Fibroblast of mammary gland (primary cell): ENCODE measurements around the gene MLLT1.

ENCODE experiments used
- DNase-seq: peaks from one replicate; pipeline ENCODE4 v3.0.0-alpha.2; 2010; ENCODE audit warnings: low read depth
- H3K4me3 ChIP-seq: 2 replicates; pipeline ENCODE4 v1.5.1; 2011; ENCODE audit warnings: low read depth, mild to moderate bottlenecking, low read length, moderate library complexity; ENCODE audit not compliant: control insufficient read depth
- CTCF ChIP-seq: conservative IDR thresholded peaks from 2 replicates; pipeline ENCODE4 v1.5.1; 2011; ENCODE audit warnings: low read depth, low read length, inconsistent platforms; ENCODE audit not compliant: control insufficient read depth, insufficient read depth

Gene MLLT1

DNA sequence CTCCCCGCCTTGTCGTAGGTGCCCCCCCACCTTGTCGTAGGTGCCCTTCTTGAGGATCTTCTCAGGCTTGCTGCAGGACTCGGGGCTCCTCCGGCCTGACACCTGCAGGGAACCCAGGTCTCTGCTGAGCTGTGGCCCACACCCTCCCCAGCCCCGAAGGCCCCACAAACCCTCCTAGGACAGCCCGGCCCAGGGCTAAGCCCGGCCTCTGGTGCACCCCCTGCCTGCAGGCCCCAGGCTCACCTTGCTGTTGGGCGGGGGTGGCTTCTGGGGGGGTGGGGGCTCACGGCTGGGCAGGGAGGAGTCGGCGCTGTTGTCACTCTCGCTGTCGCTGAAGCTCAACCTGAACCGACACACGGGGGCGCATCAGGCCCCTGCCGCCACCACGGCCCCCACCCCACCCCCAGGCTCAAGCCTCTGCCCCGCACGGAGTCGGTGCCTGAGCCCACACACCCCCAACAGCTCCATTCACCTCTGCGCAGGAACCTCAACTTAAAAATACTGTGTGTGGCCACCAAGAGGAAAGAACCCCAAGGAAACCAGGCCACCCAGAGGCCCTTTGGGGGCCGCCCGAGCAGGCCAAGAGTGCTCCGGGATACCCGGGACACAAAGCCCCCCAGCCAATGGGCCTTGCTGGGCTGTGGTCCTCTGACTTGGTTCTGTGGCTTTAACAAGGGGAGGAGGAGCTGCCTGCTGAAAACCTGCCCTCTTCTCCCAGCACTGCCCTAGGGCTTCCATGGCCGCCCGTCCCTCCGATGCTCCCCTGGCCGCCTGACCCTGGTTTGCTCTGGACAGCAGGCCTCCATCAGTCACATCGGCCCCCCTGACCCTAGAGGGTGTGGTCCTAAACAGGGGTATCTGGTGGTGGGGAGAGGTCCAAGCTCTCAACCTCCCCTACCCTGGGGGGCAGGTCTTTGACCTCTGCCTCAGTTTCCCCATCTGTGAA, 65.8 kb downstream of the MLLT1 start:
- no peak for TF ChIP-seq CTCF
- no peak overlapping the region for H3K4me3 ChIP-seq
- no peak for DNase-seq

DNA sequence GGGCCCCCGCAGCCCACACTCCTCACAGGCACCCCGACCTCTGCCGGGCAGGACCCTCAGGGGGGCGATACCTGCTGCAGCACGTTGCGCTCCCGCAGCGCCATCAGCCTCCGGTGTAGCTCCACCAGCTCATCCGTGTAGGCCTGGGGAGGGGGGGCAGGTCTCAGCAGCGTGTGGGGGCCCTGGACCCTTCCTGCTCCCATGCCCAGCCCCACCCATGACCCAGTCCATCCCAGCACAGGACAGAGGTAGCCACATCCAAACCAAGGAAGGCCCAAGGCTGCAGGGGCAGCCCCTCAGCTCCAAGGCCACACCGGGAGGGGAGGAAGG, 66.5 kb downstream of the MLLT1 start:
- H3K4me3 ChIP-seq, result no peak overlapping the region
- no peak for TF ChIP-seq CTCF
- DNase-seq, result no peak

DNA sequence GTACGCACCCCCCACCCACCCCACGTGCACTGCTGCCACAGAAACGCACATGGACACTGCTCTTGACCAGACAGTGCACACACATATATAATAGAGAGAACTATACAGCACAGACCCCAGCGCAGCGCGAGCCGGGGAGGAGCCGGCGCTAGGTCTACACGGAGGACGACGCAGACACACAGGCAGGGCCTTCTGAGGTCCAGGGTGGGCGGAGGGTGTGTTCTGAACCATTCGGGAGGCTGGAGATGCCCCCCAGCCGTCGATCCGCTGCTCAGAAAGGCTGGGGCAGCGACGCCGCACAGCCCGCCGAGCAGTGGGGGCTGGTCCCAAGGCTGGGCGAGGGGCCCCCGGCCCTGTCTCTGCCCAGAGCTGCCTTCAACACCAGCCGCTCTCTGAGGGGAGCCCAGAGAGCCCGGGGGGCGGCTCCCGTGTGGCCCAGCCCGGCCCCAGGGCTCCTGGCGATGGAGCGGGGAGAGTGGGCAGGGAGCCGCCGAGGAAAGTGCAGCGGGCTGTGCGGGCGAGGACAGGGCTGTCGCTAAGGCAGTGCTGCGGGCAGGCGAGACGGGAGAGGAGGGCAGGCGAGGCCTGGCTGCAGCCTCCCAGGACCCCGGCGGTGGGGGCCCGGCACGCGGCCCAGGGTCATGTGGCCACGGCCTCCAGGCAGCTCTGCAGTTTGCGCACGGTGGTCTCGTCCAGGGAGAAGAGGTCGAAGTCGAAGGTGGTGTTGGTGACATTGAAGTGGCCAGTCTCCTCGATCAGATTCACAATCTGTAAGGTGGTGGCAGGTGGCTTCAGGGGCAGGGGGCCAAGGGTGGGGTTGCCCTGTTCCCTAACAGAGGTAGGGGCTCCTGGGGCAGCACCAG, 67.1 kb downstream of the MLLT1 start:
- DNase-seq, result no peak
- no peak overlapping the region for H3K4me3 ChIP-seq
- TF ChIP-seq CTCF, result no peak

GRCh38 chr19:6211632-6212402, 68.0 kb downstream of the MLLT1 start:
- no peak overlapping the region for H3K4me3 ChIP-seq
- TF ChIP-seq CTCF, result no peak
- no peak for DNase-seq

DNA sequence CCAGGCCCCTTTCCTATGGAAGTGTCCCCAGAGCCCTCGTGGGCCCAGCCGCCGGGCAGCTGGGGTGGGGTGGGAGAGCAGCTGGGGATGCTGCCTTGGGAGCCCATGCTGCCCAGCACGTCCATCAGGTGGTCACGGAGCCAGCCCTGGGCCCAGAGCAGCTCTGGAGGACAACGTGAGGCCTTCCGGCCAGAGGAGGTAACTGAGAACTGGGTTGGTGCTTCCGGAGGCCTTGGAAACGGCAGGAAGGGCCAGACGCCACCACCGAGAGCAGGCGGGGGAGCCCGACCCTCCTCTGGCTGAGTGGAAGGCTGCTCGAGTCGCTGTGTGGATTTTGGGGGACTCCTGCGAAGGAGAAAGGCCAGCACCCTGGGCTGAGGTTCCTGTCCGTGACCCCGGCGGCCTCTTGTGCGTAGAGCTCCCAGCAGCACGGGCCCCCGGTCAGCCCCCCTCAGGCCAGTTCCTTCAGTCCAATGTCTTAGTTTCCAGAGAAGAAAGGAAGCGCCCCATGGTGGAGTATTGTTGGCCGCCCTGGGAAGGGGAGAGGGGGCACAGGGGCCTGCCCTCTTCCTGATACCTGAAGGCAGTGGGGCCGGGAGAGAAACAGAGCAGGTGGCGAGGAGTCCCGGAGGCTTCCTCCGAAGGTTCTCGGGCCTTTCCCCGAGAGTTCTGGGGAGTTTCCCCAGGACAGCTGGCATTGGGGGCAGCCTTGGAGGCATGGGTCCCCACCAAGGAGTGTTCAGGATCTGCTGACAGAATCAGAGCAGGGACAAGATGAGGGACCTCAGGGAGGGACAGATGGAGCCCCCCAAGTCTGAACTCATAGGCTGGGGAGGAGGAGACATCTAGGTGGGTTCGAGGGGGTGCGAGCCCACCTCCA, 68.8 kb downstream of the MLLT1 start:
- no peak for DNase-seq
- TF ChIP-seq CTCF, result no peak
- H3K4me3 ChIP-seq, result no peak overlapping the region
